Transverse colon (tissue), 3 donors: ENCODE results near the gene SCAF1.

Experiments
- CTCF ChIP-seq, 5 experiments: fragments of 200-600 bp in 3 of 5; fragments of 450-650 bp in 2 of 5; sonication (generic) in 3 of 5; IDR thresholded peaks; 1 replicate in 2 of 5; 2 replicates in 3 of 5; pipeline ENCODE4 v1.5.1; 2016 to 2017; ENCODE audit warnings: antibody characterized with exemption in 5 of 5, inconsistent platforms in 3 of 5, mild to moderate bottlenecking in 2 of 5, moderate library complexity in 1 of 5
- EP300 ChIP-seq: sonication (generic); formaldehyde crosslinking; IDR thresholded peaks from one replicate; pipeline ENCODE4 v1.6.1; 2017; ENCODE audit warnings: antibody characterized with exemption, low read depth

GRCh38 chr19:49676136-49676783 lies 34.3 kb downstream of the SCAF1 start:
- no peak for TF ChIP-seq EP300
- peak in 2 of 5 experiments; percentile 8 to 28 for TF ChIP-seq CTCF (IDR thresholded peaks at IDR 0.05)
